Neural cell (in vitro differentiated cells): ENCODE results near the gene TOR4A. TPM values are rescaled to one million over a fixed set of nuclear protein-coding genes. Genes with fewer than 3 reads are reported as not detected.

Experiments
- H2AFZ ChIP-seq: fragments of 200-600, 300-800 bp; sonication (generic), shearing (Covaris generic); 2 replicates; pipeline ENCODE4 v1.6.0; 2014; ENCODE audit warnings: low read depth, mild to moderate bottlenecking, antibody characterized with exemption, low read length, moderate library complexity
- H3F3A ChIP-seq: fragments of 200-600 bp; shearing (Covaris generic); 2 replicates; pipeline ENCODE4 v1.6.1; 2016; ENCODE audit warnings: mild to moderate bottlenecking, moderate library complexity, mixed read lengths, antibody characterized with exemption, low read length; ENCODE audit not compliant: insufficient read depth, poor library complexity, severe bottlenecking
- H3K27ac ChIP-seq: fragments of 200-600, 300-800 bp; sonication (generic), shearing (Covaris generic); 2 replicates; pipeline ENCODE4 v1.5.1; 2014; ENCODE audit warnings: mild to moderate bottlenecking, low read length, moderate library complexity
- H3K27me3 ChIP-seq: fragments of 300-800, 200-600 bp; sonication (generic), shearing (Covaris generic); 2 replicates; pipeline ENCODE4 v1.6.0; 2014; ENCODE audit warnings: mild to moderate bottlenecking, low read depth, low read length, moderate library complexity; ENCODE audit not compliant: insufficient read depth
- H3K36me3 ChIP-seq: fragments of 300-800, 200-600 bp; sonication (generic), shearing (Covaris generic); 2 replicates; pipeline ENCODE4 v1.5.1; 2014; ENCODE audit warnings: mild to moderate bottlenecking, antibody characterized with exemption, low read length, moderate library complexity; ENCODE audit not compliant: insufficient read depth
- H3K4me2 ChIP-seq: fragments of 300-800, 200-600 bp; sonication (generic), shearing (Covaris generic); 2 replicates; pipeline ENCODE4 v1.6.0; 2014; ENCODE audit warnings: mild to moderate bottlenecking, low read length
- H3K4me3 ChIP-seq: fragments of 300-800, 200-600 bp; sonication (generic), shearing (Covaris generic); 2 replicates; pipeline ENCODE4 v1.5.1; 2014; ENCODE audit warnings: mild to moderate bottlenecking, low read length, moderate library complexity
- H3K79me2 ChIP-seq: fragments of 200-600 bp; shearing (Covaris generic); replicated peaks from 2 replicates; pipeline ENCODE4 v1.6.0; 2014; ENCODE audit warnings: mild to moderate bottlenecking, low read length, moderate library complexity; ENCODE audit not compliant: insufficient read depth
- H3K9ac ChIP-seq: fragments of 300-800, 200-600 bp; sonication (generic), shearing (Covaris generic); 2 replicates; pipeline ENCODE4 v1.6.1; 2016; ENCODE audit warnings: mild to moderate bottlenecking, low read length, mixed read lengths
- H3K9me2 ChIP-seq: fragments of 200-600 bp; shearing (Covaris generic); 2 replicates; pipeline ENCODE4 v1.6.1; 2016; ENCODE audit warnings: mild to moderate bottlenecking, low read length, mixed read lengths; ENCODE audit not compliant: insufficient read depth
- H3K9me3 ChIP-seq: fragments of 200-600, 300-800 bp; sonication (generic), shearing (Covaris generic); 2 replicates; pipeline ENCODE4 v1.6.1; 2016; ENCODE audit warnings: mild to moderate bottlenecking, mixed run types, low read length, moderate library complexity, mixed read lengths
- H4K20me1 ChIP-seq: fragments of 200-600 bp; shearing (Covaris generic); 2 replicates; pipeline ENCODE4 v1.6.1; 2016; ENCODE audit warnings: mild to moderate bottlenecking, mixed run types; ENCODE audit not compliant: insufficient read depth
- EP300 ChIP-seq: fragments of 450-650 bp; conservative IDR thresholded peaks from 2 replicates; pipeline ENCODE4 v1.6.1; 2014; ENCODE audit warnings: antibody characterized with exemption, mild to moderate bottlenecking, moderate library complexity; ENCODE audit not compliant: poor library complexity, severe bottlenecking
- EZH2 ChIP-seq: fragments of 200-600, 300-800 bp; shearing (Covaris generic), sonication (generic); IDR thresholded peaks from 2 replicates; pipeline ENCODE4 v1.6.1; 2014; ENCODE audit warnings: antibody characterized with exemption, low read length, borderline replicate concordance, mild to moderate bottlenecking; ENCODE audit not compliant: insufficient read depth, poor library complexity, severe bottlenecking
- MXI1 ChIP-seq: fragments of 450-650 bp; conservative IDR thresholded peaks from 2 replicates; pipeline ENCODE4 v1.6.1; 2014; ENCODE audit warnings: antibody characterized with exemption, mild to moderate bottlenecking; ENCODE audit not compliant: poor library complexity, severe bottlenecking
- POLR2AphosphoS5 ChIP-seq: IDR thresholded peaks from 2 replicates; pipeline ENCODE4 v1.6.1; 2012
- RAD21 ChIP-seq: fragments of 450-650 bp; conservative IDR thresholded peaks from 2 replicates; pipeline ENCODE4 v1.6.1; 2014; ENCODE audit warnings: antibody characterized with exemption, mild to moderate bottlenecking, moderate library complexity
- SMC3 ChIP-seq: fragments of 450-650 bp; conservative IDR thresholded peaks from 2 replicates; pipeline ENCODE4 v1.6.1; 2014; ENCODE audit warnings: antibody characterized with exemption, mild to moderate bottlenecking, moderate library complexity; ENCODE audit not compliant: poor library complexity
- TAF1 ChIP-seq: IDR thresholded peaks from 2 replicates; pipeline ENCODE4 v1.6.1; 2012; ENCODE audit warnings: low read depth
- polyA plus RNA-seq: library from polyadenylated mRNA; depleted of rRNA; stranded (reverse); fragments of >200 nt; gene quantifications from 2 replicates; pipeline ENCODE4 v1.2.3, GENCODE V29; 2014
- TF ChIP-seq, protein P1 (sequence below): IDR thresholded peaks from 2 replicates; pipeline ENCODE4 v1.6.1; 2012; ENCODE audit warnings: borderline replicate concordance
- TF ChIP-seq, protein P2 (sequence below): fragments of 450-650 bp; IDR thresholded peaks from 2 replicates; pipeline ENCODE4 v1.5.1; 2014; ENCODE audit warnings: antibody characterized with exemption, mild to moderate bottlenecking, moderate library complexity; ENCODE audit not compliant: poor library complexity, severe bottlenecking

TOR4A gene
- polyA plus RNA-seq, 1 donor from 2014 or later, result 0.50 TPM

DNA sequence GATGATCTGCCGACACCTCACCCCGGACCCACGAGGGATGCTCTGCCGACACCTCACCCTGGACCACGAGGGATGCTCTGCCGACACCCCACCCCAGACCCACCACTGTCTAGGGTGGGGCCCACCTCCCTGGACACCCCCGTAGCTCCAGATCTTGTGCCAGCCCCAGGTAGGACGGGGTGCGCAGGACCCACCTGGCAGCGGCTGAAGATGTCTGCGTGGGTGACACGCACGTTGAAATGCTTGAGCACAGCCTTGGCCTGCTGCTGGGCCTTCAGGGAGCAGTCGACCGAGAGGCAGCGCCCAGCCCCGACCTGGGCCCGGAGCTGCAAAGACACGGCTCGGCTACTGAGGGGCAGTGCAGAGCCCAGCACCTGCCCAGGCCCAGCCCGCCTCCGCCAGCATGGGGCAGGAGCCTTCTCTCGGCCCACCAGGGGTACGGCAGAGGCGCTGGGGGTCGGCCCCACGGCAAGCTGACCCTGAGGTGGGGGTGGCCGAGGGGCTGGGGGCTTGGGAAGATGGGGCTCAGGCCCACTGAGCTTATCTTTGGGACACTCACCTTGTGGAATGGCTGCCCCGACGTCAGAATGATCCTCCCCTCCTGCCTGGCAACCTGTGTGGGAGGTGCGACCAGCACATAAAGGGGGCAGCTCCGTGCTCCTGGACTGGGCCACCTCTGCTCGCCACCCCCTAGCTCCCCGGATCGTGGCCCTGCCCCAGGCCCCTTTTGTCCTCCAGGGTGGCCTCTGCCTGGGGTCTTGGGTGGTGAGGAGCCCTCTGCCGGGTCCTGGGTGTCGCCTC lies 46.2 kb downstream of the TOR4A start:
- Histone ChIP-seq H3K9me2 (no peaks in the 10 kb centered on the region), H3K4me2 (no peak overlapping the region), H4K20me1 (no peaks in the 10 kb centered on the region), H3K27ac (no peak overlapping the region), H3K9ac (no peak overlapping the region), H3K4me3 (no peak overlapping the region), H3K79me2 (no peaks in the 10 kb centered on the region), H2AFZ (no peak overlapping the region), H3K9me3 (no peaks in the 10 kb centered on the region), H3K36me3 (no peaks in the 10 kb centered on the region), H3F3A (no peaks in the 10 kb centered on the region), H3K27me3 (no peaks in the 10 kb centered on the region)
- TF ChIP-seq TAF1 (no peak), RAD21 (no peak), EP300 (no peak), SMC3 (no peak), POLR2AphosphoS5 (no peak), EZH2 (no peak), MXI1 (no peak)
- TF ChIP-seq, protein P1, sequence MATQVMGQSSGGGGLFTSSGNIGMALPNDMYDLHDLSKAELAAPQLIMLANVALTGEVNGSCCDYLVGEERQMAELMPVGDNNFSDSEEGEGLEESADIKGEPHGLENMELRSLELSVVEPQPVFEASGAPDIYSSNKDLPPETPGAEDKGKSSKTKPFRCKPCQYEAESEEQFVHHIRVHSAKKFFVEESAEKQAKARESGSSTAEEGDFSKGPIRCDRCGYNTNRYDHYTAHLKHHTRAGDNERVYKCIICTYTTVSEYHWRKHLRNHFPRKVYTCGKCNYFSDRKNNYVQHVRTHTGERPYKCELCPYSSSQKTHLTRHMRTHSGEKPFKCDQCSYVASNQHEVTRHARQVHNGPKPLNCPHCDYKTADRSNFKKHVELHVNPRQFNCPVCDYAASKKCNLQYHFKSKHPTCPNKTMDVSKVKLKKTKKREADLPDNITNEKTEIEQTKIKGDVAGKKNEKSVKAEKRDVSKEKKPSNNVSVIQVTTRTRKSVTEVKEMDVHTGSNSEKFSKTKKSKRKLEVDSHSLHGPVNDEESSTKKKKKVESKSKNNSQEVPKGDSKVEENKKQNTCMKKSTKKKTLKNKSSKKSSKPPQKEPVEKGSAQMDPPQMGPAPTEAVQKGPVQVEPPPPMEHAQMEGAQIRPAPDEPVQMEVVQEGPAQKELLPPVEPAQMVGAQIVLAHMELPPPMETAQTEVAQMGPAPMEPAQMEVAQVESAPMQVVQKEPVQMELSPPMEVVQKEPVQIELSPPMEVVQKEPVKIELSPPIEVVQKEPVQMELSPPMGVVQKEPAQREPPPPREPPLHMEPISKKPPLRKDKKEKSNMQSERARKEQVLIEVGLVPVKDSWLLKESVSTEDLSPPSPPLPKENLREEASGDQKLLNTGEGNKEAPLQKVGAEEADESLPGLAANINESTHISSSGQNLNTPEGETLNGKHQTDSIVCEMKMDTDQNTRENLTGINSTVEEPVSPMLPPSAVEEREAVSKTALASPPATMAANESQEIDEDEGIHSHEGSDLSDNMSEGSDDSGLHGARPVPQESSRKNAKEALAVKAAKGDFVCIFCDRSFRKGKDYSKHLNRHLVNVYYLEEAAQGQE, result no peak
- TF ChIP-seq, protein P2, sequence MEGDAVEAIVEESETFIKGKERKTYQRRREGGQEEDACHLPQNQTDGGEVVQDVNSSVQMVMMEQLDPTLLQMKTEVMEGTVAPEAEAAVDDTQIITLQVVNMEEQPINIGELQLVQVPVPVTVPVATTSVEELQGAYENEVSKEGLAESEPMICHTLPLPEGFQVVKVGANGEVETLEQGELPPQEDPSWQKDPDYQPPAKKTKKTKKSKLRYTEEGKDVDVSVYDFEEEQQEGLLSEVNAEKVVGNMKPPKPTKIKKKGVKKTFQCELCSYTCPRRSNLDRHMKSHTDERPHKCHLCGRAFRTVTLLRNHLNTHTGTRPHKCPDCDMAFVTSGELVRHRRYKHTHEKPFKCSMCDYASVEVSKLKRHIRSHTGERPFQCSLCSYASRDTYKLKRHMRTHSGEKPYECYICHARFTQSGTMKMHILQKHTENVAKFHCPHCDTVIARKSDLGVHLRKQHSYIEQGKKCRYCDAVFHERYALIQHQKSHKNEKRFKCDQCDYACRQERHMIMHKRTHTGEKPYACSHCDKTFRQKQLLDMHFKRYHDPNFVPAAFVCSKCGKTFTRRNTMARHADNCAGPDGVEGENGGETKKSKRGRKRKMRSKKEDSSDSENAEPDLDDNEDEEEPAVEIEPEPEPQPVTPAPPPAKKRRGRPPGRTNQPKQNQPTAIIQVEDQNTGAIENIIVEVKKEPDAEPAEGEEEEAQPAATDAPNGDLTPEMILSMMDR, result no peak

DNA sequence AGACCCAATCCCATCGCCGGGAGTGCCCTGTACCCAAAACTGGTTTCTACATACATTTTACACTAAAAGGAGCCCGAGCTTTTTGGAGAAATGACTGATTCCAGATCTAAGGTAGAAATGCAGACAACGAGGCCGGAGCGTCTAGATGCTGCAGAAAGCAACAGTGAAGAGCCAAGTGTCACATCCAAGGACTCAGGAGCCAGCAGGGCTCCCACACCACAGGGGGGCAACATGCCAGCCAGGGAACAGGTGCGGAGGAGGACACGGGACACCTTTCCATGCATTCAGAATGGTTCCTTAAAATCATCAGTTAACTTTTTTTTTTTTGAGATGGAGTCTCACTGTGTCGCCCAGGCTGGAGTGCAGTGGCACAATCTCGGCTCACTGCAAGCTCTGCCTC lies 47.6 kb downstream of the TOR4A start:
- H3K9ac ChIP-seq, result no peak overlapping the region
- no peaks in the 10 kb centered on the region for H3K9me2 ChIP-seq
- H3K4me2 ChIP-seq, result no peak overlapping the region
- no peaks in the 10 kb centered on the region for H3K79me2 ChIP-seq
- no peaks in the 10 kb centered on the region for H3K27me3 ChIP-seq
- no peaks in the 10 kb centered on the region for H4K20me1 ChIP-seq
- no peak for TF ChIP-seq TAF1
- TF ChIP-seq, protein P1, result no peak
- no peak for TF ChIP-seq SMC3
- no peak for TF ChIP-seq MXI1
- no peak for TF ChIP-seq RAD21
- TF ChIP-seq EP300, result no peak
- TF ChIP-seq EZH2, result no peak
- TF ChIP-seq, protein P2, result no peak
- TF ChIP-seq POLR2AphosphoS5, result no peak
- H3K4me3 ChIP-seq, result no peak overlapping the region
- no peak overlapping the region for H2AFZ ChIP-seq
- H3K9me3 ChIP-seq, result no peaks in the 10 kb centered on the region
- no peak overlapping the region for H3K27ac ChIP-seq
- H3K36me3 ChIP-seq, result no peaks in the 10 kb centered on the region
- H3F3A ChIP-seq, result no peaks in the 10 kb centered on the region
